Measurements from ENCODE around the gene HSPA1B.
A peak's percentile ranks its signal among the peaks of the same experiment; 100 is the strongest.
"Not testable (repeated sequence)": the region's sequence is repeated elsewhere in the genome, so short reads cannot be mapped to it uniquely, and the experiment has no call there.

The HSPA1B gene

GRCh38 chr6:31827286-31828079 is at the start of gene HSPA1B:
Gene HSPA1B, plus strand, starts transcription at chr6:31827738. Its CDS starts 213 bp downstream, at chr6:31827951.
- peak; percentile 98 for DNase-seq

GRCh38 chr6:31778193-31778592 is 49.3 kb upstream of the HSPA1B start:
- no peak for DNase-seq

GRCh38 chr6:31778999-31779885 is 48.3 kb upstream of the HSPA1B start:
- DNase-seq: no peak

- no peak for DNase-seq
Observed at GRCh38 chr6:31779908-31780307, 47.6 kb upstream of the HSPA1B start.

- no peak for DNase-seq
Observed at GRCh38 chr6:31780507-31781243, 46.9 kb upstream of the HSPA1B start.

GRCh38 chr6:31781244-31782125 is 46.1 kb upstream of the HSPA1B start:
- DNase-seq: no peak

- DNase-seq: no peak
Observed at GRCh38 chr6:31782126-31782855, 45.2 kb upstream of the HSPA1B start.

GRCh38 chr6:31784098-31784925 is 43.2 kb upstream of the HSPA1B start:
- no peak for DNase-seq

- DNase-seq: no peak
Observed at GRCh38 chr6:31785475-31785874, 42.1 kb upstream of the HSPA1B start.

GRCh38 chr6:31791324-31792089 is 36.0 kb upstream of the HSPA1B start:
- peak; percentile 75 for DNase-seq

- no peak for DNase-seq
Observed at GRCh38 chr6:31792090-31792374, 35.5 kb upstream of the HSPA1B start.

GRCh38 chr6:31792761-31793171 is 34.8 kb upstream of the HSPA1B start:
- no peak for DNase-seq

- not testable (repeated sequence) for DNase-seq
Observed at GRCh38 chr6:31793927-31794245, 33.7 kb upstream of the HSPA1B start.

GRCh38 chr6:31794294-31794865 is 33.2 kb upstream of the HSPA1B start:
- DNase-seq: peak; percentile 37

- DNase-seq: peak; percentile 89
Observed at GRCh38 chr6:31794866-31795615, 32.5 kb upstream of the HSPA1B start.

- peak; percentile 91 for DNase-seq
Observed at GRCh38 chr6:31795616-31796298, 31.8 kb upstream of the HSPA1B start, which contains the start of gene VARS1. Gene VARS1, minus strand, starts transcription at chr6:31795752. Its CDS starts 535 bp downstream, at chr6:31795217.

GRCh38 chr6:31796993-31797385 is 30.5 kb upstream of the HSPA1B start:
- DNase-seq: no peak

GRCh38 chr6:31797588-31797987 is 29.9 kb upstream of the HSPA1B start:
- DNase-seq: no peak

All from retina (tissue), 1 donor.